ENCODE measurements around the gene SOX6.

The SOX6 gene

DNA sequence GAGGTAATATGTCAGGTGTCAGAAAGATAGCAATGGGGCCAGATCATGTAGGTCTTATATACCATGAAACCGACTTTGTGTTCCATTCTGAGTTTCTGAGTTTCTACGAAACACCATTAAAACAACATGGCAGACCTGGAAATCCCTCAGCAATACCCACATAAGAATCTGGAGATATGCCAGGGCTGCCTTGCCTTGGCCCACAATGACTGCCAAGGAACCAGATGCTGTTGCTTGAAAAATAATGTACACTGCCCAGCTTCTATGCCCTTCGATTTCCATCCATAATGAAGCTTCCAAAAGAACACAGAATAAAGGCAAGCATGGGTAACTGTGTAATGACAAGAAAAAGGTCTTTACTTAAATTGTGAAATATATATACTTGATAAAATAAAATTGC is 277.4 kb downstream of the SOX6 start:
- no peak for TF ChIP-seq TAF1 (IDR thresholded peaks at IDR 0.05; ENCODE audit: borderline replicate concordance, insufficient read depth, low read length)
- TF ChIP-seq SIN3A (IDR thresholded peaks at IDR 0.05; ENCODE audit: borderline replicate concordance, insufficient read depth, low read length) = no peak
- TF ChIP-seq, protein P1, sequence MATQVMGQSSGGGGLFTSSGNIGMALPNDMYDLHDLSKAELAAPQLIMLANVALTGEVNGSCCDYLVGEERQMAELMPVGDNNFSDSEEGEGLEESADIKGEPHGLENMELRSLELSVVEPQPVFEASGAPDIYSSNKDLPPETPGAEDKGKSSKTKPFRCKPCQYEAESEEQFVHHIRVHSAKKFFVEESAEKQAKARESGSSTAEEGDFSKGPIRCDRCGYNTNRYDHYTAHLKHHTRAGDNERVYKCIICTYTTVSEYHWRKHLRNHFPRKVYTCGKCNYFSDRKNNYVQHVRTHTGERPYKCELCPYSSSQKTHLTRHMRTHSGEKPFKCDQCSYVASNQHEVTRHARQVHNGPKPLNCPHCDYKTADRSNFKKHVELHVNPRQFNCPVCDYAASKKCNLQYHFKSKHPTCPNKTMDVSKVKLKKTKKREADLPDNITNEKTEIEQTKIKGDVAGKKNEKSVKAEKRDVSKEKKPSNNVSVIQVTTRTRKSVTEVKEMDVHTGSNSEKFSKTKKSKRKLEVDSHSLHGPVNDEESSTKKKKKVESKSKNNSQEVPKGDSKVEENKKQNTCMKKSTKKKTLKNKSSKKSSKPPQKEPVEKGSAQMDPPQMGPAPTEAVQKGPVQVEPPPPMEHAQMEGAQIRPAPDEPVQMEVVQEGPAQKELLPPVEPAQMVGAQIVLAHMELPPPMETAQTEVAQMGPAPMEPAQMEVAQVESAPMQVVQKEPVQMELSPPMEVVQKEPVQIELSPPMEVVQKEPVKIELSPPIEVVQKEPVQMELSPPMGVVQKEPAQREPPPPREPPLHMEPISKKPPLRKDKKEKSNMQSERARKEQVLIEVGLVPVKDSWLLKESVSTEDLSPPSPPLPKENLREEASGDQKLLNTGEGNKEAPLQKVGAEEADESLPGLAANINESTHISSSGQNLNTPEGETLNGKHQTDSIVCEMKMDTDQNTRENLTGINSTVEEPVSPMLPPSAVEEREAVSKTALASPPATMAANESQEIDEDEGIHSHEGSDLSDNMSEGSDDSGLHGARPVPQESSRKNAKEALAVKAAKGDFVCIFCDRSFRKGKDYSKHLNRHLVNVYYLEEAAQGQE (IDR thresholded peaks at IDR 0.05; ENCODE audit: insufficient read depth in 1 of 2, low read depth in 2 of 2, low read length in 2 of 2) = no peak
- TF ChIP-seq FOXP2 (optimal IDR thresholded peaks at IDR 0.05; ENCODE audit: borderline replicate concordance, extremely low read depth, extremely low read length, insufficient read depth) = no peak

DNA sequence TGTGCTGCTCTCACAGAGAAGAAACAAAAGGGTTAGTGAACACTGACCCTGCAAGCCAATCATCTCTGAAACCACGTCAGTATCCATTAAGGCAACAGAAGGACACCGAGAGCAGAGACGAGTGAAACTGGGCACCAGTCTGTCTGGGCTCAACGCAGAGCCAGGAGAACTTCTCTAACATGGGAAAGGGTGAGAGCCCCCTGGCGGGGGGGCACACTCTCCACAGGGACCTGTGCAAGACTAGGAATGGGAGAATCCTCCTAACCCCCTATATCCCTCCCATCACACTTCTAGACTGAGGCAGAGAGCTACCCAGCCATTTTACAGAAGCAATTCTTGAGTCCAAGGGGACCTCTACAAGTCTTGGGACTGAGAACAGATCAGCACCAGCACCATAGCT is 285.8 kb downstream of the SOX6 start:
- no peak for TF ChIP-seq FOXP2 (optimal IDR thresholded peaks at IDR 0.05; ENCODE audit: borderline replicate concordance, extremely low read depth, extremely low read length, insufficient read depth)
- TF ChIP-seq SIN3A (IDR thresholded peaks at IDR 0.05; ENCODE audit: borderline replicate concordance, insufficient read depth, low read length) = no peak
- TF ChIP-seq, protein P1 (IDR thresholded peaks at IDR 0.05; ENCODE audit: insufficient read depth in 1 of 2, low read depth in 2 of 2, low read length in 2 of 2) = no peak
- TF ChIP-seq TAF1 (IDR thresholded peaks at IDR 0.05; ENCODE audit: borderline replicate concordance, insufficient read depth, low read length) = no peak
- no peak for TF ChIP-seq POLR2AphosphoS5 (IDR thresholded peaks at IDR 0.05; ENCODE audit: low read depth, low read length)

DNA sequence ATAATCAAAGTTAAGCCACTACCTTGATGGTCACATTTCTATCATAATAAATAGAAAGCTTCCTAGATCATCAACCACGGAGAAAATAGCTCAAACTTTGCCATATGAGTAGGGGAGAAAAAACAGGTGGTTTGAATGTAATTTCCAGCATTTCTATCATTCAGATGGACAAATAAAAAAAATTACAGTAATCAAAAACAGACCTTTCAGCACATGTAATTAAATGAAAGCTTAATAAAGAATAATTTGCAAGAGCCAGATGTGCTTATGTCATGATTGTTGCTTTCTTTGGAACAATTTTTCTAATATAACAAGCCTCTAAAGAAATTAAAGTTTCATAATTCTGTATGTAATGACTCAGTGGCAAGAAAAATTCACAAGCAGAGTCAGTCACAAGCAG is 297.0 kb downstream of the SOX6 start:
- TF ChIP-seq, protein P1 (IDR thresholded peaks at IDR 0.05; ENCODE audit: insufficient read depth in 1 of 2, low read depth in 2 of 2, low read length in 2 of 2) = no peak
- no peak for TF ChIP-seq SIN3A (IDR thresholded peaks at IDR 0.05; ENCODE audit: borderline replicate concordance, insufficient read depth, low read length)
- no peak for TF ChIP-seq FOXP2 (optimal IDR thresholded peaks at IDR 0.05; ENCODE audit: borderline replicate concordance, extremely low read depth, extremely low read length, insufficient read depth)
- TF ChIP-seq POLR2AphosphoS5 (IDR thresholded peaks at IDR 0.05; ENCODE audit: low read depth, low read length) = no peak
- no peak for TF ChIP-seq TAF1 (IDR thresholded peaks at IDR 0.05; ENCODE audit: borderline replicate concordance, insufficient read depth, low read length)

DNA sequence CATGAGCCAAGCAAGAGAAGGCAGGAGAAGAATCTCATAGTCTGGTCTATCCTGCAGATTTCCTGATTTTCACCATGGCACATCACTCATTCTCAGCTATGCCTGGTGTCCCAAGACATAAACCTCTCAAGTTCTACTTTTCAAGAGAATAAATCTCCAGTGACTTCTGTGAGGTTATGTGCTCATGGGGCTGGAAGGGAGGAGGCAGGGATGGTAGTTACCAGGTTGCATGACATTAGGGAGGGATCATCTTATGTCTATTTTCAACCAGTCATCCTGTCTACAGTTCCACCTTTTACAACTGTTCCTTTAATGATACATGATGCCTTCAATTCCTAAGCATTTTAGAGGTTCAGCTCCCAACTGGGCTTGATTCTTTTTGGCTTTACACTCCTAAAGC is 297.7 kb downstream of the SOX6 start:
- TF ChIP-seq, protein P1 (IDR thresholded peaks at IDR 0.05; ENCODE audit: insufficient read depth in 1 of 2, low read depth in 2 of 2, low read length in 2 of 2) = no peak
- TF ChIP-seq SIN3A (IDR thresholded peaks at IDR 0.05; ENCODE audit: borderline replicate concordance, insufficient read depth, low read length) (no peak), FOXP2 (optimal IDR thresholded peaks at IDR 0.05; ENCODE audit: borderline replicate concordance, extremely low read depth, extremely low read length, insufficient read depth) (no peak), TAF1 (IDR thresholded peaks at IDR 0.05; ENCODE audit: borderline replicate concordance, insufficient read depth, low read length) (no peak), POLR2AphosphoS5 (IDR thresholded peaks at IDR 0.05; ENCODE audit: low read depth, low read length) (no peak)

DNA sequence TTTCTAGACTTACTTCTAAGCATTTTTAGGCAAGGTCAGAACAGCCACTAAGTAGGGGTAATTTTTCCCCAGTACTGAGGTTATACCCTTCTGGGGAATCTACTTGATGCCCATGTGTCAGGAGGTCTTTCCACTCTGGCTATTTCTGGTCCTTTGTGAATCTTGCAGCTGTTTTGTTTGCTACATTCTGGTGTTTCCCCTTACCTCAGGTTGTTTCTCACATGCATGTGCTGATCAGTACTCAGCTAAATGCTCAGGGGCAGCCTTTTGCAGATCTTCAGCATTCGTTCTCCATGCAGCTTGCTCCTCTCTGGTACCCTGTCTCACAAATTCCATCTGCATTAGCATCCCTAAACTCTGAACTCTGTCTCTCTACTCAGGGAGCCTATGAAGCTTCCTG is 303.6 kb downstream of the SOX6 start:
- TF ChIP-seq FOXP2 (optimal IDR thresholded peaks at IDR 0.05; ENCODE audit: borderline replicate concordance, extremely low read depth, extremely low read length, insufficient read depth) (no peak), TAF1 (IDR thresholded peaks at IDR 0.05; ENCODE audit: borderline replicate concordance, insufficient read depth, low read length) (no peak), SIN3A (IDR thresholded peaks at IDR 0.05; ENCODE audit: borderline replicate concordance, insufficient read depth, low read length) (no peak), POLR2AphosphoS5 (IDR thresholded peaks at IDR 0.05; ENCODE audit: low read depth, low read length) (no peak)
- TF ChIP-seq, protein P1 (IDR thresholded peaks at IDR 0.05; ENCODE audit: insufficient read depth in 1 of 2, low read depth in 2 of 2, low read length in 2 of 2) = no peak
